ENCODE data around the gene PPIL1.

Gene PPIL1

DNA sequence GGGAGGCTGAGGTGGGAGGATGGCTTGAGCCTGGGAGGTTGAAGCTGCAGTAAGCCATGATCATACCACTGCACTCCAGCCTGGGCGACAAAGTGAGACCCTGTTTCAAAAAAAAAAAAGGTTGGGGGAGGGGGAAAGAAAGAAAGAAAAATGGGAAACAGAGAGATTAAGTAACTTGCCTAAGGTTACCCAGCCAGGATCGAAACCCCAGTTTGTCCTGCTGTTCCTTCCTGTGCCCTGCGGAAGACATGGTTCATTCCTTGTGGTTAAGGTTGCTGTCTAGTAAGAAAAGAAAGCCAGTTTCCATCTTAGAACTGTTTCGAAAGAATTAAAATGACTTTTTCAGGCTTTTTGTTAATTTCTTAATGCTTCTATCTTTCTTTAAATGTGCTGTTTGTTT is 41.0 kb upstream of the PPIL1 start:
- H4K20me1 ChIP-seq (ENCODE audit: insufficient read depth, low read length): no peaks in the 10 kb centered on the region
- no peaks in the 10 kb centered on the region for H3K79me2 ChIP-seq (ENCODE audit: insufficient read depth, low read length)
- no peak overlapping the region for H3K4me3 ChIP-seq (ENCODE audit: low read depth, low read length, poor library complexity, severe bottlenecking)
- H3K36me3 ChIP-seq (ENCODE audit: insufficient read depth, low read length): peaks cover 86% of the 10 kb centered on the region; the same call in 1 of the 2 replicates
- H3K9ac ChIP-seq (ENCODE audit: low read length): no peak overlapping the region
- no peaks in the 10 kb centered on the region for H3K4me1 ChIP-seq (ENCODE audit: insufficient read depth, low read length, severe bottlenecking)
- no peaks in the 10 kb centered on the region for H3F3A ChIP-seq (ENCODE audit: insufficient read depth, low read length)
- H3K27ac ChIP-seq (ENCODE audit: low read depth, low read length, poor library complexity, severe bottlenecking): no peak overlapping the region
- no peaks in the 10 kb centered on the region for H3K9me2 ChIP-seq (ENCODE audit: low read depth, low read length)
- no peak overlapping the region for H2AFZ ChIP-seq (ENCODE audit: low read length)
- TF ChIP-seq CTCF (IDR thresholded peaks at IDR 0.05; ENCODE audit: low read length) (no peak), EZH2 (IDR thresholded peaks at IDR 0.05; ENCODE audit: borderline replicate concordance, low read length) (no peak)
- H3K4me2 ChIP-seq (ENCODE audit: low read length): no peak overlapping the region
- no peaks in the 10 kb centered on the region for H3K9me3 ChIP-seq (ENCODE audit: low read length)
- no peaks in the 10 kb centered on the region for H3K27me3 ChIP-seq (ENCODE audit: insufficient read depth, low read length)

GRCh38 chr6:36914227-36914794 is 39.7 kb upstream of the PPIL1 start:
- Histone ChIP-seq H3K4me1 (ENCODE audit: insufficient read depth, low read length, severe bottlenecking) (no peaks in the 10 kb centered on the region), H2AFZ (ENCODE audit: low read length) (no peak overlapping the region), H4K20me1 (ENCODE audit: insufficient read depth, low read length) (no peaks in the 10 kb centered on the region), H3F3A (ENCODE audit: insufficient read depth, low read length) (no peaks in the 10 kb centered on the region), H3K4me3 (ENCODE audit: low read depth, low read length, poor library complexity, severe bottlenecking) (no peak overlapping the region), H3K36me3 (ENCODE audit: insufficient read depth, low read length) (peaks cover 79% of the 10 kb centered on the region; the same call in 1 of the 2 replicates), H3K9me2 (ENCODE audit: low read depth, low read length) (no peaks in the 10 kb centered on the region), H3K4me2 (ENCODE audit: low read length) (no peak overlapping the region), H3K79me2 (ENCODE audit: insufficient read depth, low read length) (no peaks in the 10 kb centered on the region), H3K9me3 (ENCODE audit: low read length) (no peaks in the 10 kb centered on the region), H3K27ac (ENCODE audit: low read depth, low read length, poor library complexity, severe bottlenecking) (no peak overlapping the region), H3K9ac (ENCODE audit: low read length) (no peak overlapping the region), H3K27me3 (ENCODE audit: insufficient read depth, low read length) (no peaks in the 10 kb centered on the region)
- TF ChIP-seq EZH2 (IDR thresholded peaks at IDR 0.05; ENCODE audit: borderline replicate concordance, low read length) (no peak), CTCF (IDR thresholded peaks at IDR 0.05; ENCODE audit: low read length) (peak; percentile 8; the same call in 1 of the 2 replicates)

GRCh38 chr6:36913082-36913481 is 38.5 kb upstream of the PPIL1 start:
- Histone ChIP-seq H2AFZ (ENCODE audit: low read length) (no peak overlapping the region), H3K27me3 (ENCODE audit: insufficient read depth, low read length) (no peaks in the 10 kb centered on the region), H3F3A (ENCODE audit: insufficient read depth, low read length) (no peaks in the 10 kb centered on the region), H3K4me2 (ENCODE audit: low read length) (no peak overlapping the region), H3K4me3 (ENCODE audit: low read depth, low read length, poor library complexity, severe bottlenecking) (no peak overlapping the region), H3K4me1 (ENCODE audit: insufficient read depth, low read length, severe bottlenecking) (no peaks in the 10 kb centered on the region), H3K9me3 (ENCODE audit: low read length) (no peaks in the 10 kb centered on the region), H3K9me2 (ENCODE audit: low read depth, low read length) (no peaks in the 10 kb centered on the region), H3K79me2 (ENCODE audit: insufficient read depth, low read length) (no peaks in the 10 kb centered on the region), H3K27ac (ENCODE audit: low read depth, low read length, poor library complexity, severe bottlenecking) (no peak overlapping the region), H4K20me1 (ENCODE audit: insufficient read depth, low read length) (no peaks in the 10 kb centered on the region), H3K36me3 (ENCODE audit: insufficient read depth, low read length) (peaks cover 74% of the 10 kb centered on the region), H3K9ac (ENCODE audit: low read length) (no peak overlapping the region)
- TF ChIP-seq EZH2 (IDR thresholded peaks at IDR 0.05; ENCODE audit: borderline replicate concordance, low read length): no peak
- TF ChIP-seq CTCF (IDR thresholded peaks at IDR 0.05; ENCODE audit: low read length): no peak
